HAP-1 (cell line): ENCODE data around the gene PPP1R12A.
"Not testable (repeated sequence)": the region's sequence is repeated elsewhere in the genome, so short reads cannot be mapped to it uniquely, and the experiment has no call there.

Experiments
- DNase-seq, 2 experiments: peaks; one replicate each; pipeline ENCODE4 v3.0.0-alpha.2; 2016 to 2020; ENCODE audit warnings: low spot score in 2 of 2
- H3K27me3 ChIP-seq: fragments of 250-450 bp; sonication (Bioruptor Pico); 2 replicates; pipeline ENCODE4 v1.5.1; 2020; ENCODE audit warnings: low read depth, mild to moderate bottlenecking, moderate library complexity
- H3K36me3 ChIP-seq: fragments of 250-450 bp; sonication (Bioruptor Pico); replicated peaks from 2 replicates; pipeline ENCODE4 v1.5.1; 2020; ENCODE audit warnings: mild to moderate bottlenecking
- H3K4me1 ChIP-seq: fragments of 250-450 bp; sonication (Bioruptor Pico); 2 replicates; pipeline ENCODE4 v1.5.1; 2020; ENCODE audit warnings: mild to moderate bottlenecking
- H3K4me3 ChIP-seq: fragments of 250-450 bp; sonication (Bioruptor Pico); 2 replicates; pipeline ENCODE4 v1.5.1; 2020; ENCODE audit warnings: mild to moderate bottlenecking, moderate library complexity
- H3K9me3 ChIP-seq: fragments of 250-450 bp; sonication (Bioruptor Pico); 2 replicates; pipeline ENCODE4 v1.5.1; 2020; ENCODE audit warnings: mild to moderate bottlenecking, moderate library complexity
- in situ Hi-C: fragments of 300-500 bp; cut with MboI; formaldehyde crosslinking; loops from 3 replicates; pipeline ENCODE4 v1.14.3; 2020; ENCODE audit warnings: low sequenced_read_pairs, inconsistent platforms, mixed read lengths

Gene PPP1R12A

DNA sequence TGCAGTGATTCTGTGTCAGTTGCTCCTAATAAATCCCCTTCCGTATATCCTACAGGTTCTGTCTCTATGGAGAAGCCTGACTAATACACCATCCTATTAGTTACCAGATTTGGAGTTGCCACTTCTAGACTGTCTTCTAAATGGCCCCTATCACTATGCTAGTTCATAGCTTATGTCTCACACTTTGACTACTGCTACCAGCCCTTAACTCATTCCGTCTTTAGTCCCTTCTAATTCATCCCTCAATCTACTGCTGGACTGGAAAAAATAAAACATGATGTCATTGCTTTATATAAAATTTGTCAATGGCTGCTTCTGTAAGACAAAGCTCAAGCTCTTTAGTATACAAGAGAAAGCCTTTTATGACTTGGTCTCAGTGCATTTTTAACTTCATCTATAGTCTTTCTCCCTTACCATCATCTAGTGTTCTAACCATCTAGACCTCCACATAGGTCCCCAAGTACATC lies 99.5 kb downstream of the PPP1R12A start:
- Histone ChIP-seq H3K4me1 (no peaks in the 10 kb centered on the region), H3K27me3 (no peaks in the 10 kb centered on the region), H3K36me3 (peaks cover 7% of the 10 kb centered on the region; the same call in 1 of the 2 replicates), H3K9me3 (peaks cover 8% of the 10 kb centered on the region), H3K4me3 (no peak overlapping the region)
- in situ Hi-C loops: no loop called here
- DNase-seq: no peak

DNA sequence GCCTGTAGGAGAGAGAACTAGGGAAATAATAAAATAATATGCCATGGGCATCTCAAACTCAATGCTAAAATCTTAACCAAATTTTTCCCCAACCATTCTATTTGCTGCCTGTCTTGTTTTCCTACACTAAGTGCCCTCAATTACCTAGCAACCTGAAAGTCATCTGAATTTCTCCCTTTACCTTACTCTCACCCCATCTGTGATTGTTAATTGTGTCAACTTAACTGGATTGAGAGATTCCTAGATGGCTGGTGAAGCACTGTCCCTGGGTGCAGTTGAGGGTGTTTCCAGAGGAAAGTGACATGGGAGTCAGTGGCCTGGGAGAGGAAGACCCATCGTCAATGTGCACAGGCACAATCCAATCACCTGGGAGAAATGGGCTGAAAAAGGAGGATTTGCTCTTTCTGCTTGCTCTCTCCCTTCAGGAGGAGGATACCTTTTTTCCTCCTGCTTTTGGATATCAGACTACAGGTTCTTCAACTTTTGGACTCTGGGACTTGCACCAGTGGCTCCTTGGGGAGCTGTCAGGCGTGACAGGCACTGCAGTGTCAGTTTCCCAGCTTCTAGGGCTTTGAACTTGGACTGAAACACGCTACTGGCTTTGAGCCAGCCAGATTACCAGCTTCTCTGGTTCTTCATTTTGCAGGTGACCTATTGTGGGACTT lies 100.1 kb downstream of the PPP1R12A start:
- peaks cover 5% of the 10 kb centered on the region; the same call in 1 of the 2 replicates for H3K36me3 ChIP-seq
- in situ Hi-C loops: no loop called here
- H3K4me3 ChIP-seq: no peak overlapping the region
- H3K9me3 ChIP-seq: peaks cover 8% of the 10 kb centered on the region
- no peak for DNase-seq
- no peaks in the 10 kb centered on the region for H3K27me3 ChIP-seq
- no peaks in the 10 kb centered on the region for H3K4me1 ChIP-seq

GRCh38 chr12:79830440-79830839 lies 104.5 kb downstream of the PPP1R12A start:
- in situ Hi-C loops: no loop called here
- DNase-seq: no peak
- H3K4me1 ChIP-seq: peaks cover 6% of the 10 kb centered on the region

DNA sequence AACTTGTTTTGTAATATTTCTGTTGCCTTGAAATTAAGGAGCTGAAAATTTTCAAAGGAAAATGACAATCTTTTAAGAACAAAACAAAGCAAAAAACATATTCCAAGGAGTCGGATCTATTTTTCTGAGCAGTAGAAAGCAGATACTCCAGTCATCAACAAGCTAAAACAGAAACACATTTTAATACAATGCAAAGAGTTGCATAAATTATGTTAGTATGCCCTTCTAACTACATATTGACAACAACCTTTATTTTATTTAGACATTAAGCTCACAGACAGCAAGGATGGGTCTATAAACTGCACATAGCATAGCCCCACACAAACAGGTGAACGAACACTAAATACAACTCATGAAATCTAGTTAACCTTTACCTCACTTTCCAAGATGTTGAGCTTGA lies 106.0 kb downstream of the PPP1R12A start:
- DNase-seq: no peak
- in situ Hi-C loops: no loop called here
- H3K4me3 ChIP-seq: no peak overlapping the region
- H3K9me3 ChIP-seq: no peaks in the 10 kb centered on the region
- H3K27me3 ChIP-seq: no peaks in the 10 kb centered on the region
- H3K4me1 ChIP-seq: peaks cover 6% of the 10 kb centered on the region
- H3K36me3 ChIP-seq: peaks cover 5% of the 10 kb centered on the region; the same call in 1 of the 2 replicates

More at GRCh38 chr12:79830440-79830839, 104.5 kb downstream of the PPP1R12A start:
- peaks cover 5% of the 10 kb centered on the region; the same call in 1 of the 2 replicates for H3K36me3 ChIP-seq
- no peak overlapping the region for H3K4me3 ChIP-seq
- H3K27me3 ChIP-seq: no peaks in the 10 kb centered on the region
- H3K9me3 ChIP-seq: no peaks in the 10 kb centered on the region

DNA sequence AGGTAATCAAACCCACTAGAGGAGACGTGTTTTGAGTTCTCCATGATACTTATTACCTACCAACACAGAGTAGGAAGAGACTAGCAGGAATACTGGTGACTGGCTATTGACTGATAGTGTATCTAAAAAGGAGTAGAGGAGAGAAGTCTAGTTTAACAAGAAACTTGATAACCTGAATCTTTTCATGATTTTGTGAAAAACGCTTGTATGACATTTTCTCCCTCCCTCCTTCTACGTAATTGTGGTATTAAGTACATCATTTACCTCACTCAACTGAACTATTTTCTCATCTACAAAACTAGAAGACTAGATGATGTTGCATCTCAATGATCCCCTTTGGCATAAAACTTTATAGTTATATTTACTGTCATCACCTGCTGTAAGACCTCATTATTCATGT lies 107.4 kb downstream of the PPP1R12A start:
- DNase-seq: no peak
- no peaks in the 10 kb centered on the region for H3K27me3 ChIP-seq
- no peaks in the 10 kb centered on the region for H3K9me3 ChIP-seq
- peaks cover 5% of the 10 kb centered on the region; the same call in 1 of the 2 replicates for H3K36me3 ChIP-seq
- no peak overlapping the region for H3K4me3 ChIP-seq
- peaks cover 6% of the 10 kb centered on the region for H3K4me1 ChIP-seq
- in situ Hi-C loops: no loop called here

DNA sequence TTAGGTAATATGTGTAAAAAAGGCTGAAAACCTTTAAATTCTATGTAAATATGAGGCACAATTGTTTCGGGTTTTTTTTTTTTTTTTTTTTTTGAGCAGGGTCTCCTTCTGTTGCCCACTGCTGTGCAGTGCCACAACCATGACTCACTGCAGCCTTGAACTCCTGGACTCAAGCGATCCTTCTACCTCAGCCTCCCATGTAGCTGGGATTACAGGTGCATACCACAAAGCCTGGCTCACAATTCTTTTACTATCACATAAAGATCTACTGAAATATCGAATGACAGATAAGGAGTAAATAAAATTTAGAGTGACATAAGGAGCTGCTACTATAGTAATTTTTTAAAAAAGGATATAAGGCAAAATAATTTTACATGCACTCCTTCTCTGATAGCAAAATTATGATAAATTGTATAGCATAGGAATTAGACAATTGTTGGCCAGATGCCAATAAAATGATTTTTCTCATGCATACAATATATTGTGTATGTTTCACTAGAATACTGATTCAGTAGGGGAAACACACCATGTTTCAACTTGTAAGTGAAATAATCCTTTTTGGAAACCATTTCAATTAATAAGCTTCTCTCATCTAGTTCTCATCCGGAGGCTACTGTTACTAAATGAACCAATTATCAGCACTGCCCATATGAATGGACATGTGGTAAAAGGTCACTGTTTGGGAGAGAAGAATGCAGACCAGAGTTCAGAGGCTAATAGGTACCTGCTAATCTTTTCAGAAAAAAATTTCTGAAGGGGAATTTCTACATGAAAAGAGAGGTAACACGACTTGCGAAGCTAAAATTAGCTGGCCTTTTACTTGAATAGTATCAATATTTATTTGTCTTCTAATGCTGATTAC lies 108.4 kb downstream of the PPP1R12A start:
- peaks cover 8% of the 10 kb centered on the region; the same call in 1 of the 2 replicates for H3K36me3 ChIP-seq
- H3K27me3 ChIP-seq: no peaks in the 10 kb centered on the region
- H3K4me3 ChIP-seq: no peak overlapping the region
- in situ Hi-C loops: no loop called here
- DNase-seq: no peak
- peaks cover 6% of the 10 kb centered on the region for H3K4me1 ChIP-seq
- no peaks in the 10 kb centered on the region for H3K9me3 ChIP-seq

DNA sequence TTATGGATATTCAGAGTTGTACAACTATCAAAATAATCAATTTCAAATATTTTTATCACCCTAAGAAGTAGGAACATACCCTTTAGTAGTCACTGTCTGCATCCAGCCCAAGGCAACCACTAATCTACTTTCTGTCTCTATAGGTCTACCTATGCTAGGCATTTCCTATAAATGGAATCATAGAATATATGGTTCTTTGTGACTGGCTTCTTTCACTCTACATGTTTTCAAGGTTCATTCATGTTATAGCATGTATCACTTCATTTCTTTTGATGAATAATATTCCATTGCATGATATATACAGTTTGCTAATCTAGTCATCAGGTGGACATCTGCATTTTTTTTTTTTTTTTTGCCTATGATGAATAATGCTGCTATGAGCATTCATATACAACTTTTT lies 112.4 kb downstream of the PPP1R12A start:
- no peak for DNase-seq
- no peak overlapping the region for H3K4me3 ChIP-seq
- in situ Hi-C loops: no loop called here
- peaks cover 6% of the 10 kb centered on the region for H3K4me1 ChIP-seq
- H3K27me3 ChIP-seq: no peaks in the 10 kb centered on the region
- no peaks in the 10 kb centered on the region for H3K9me3 ChIP-seq
- peaks cover 9% of the 10 kb centered on the region; the same call in 1 of the 2 replicates for H3K36me3 ChIP-seq

DNA sequence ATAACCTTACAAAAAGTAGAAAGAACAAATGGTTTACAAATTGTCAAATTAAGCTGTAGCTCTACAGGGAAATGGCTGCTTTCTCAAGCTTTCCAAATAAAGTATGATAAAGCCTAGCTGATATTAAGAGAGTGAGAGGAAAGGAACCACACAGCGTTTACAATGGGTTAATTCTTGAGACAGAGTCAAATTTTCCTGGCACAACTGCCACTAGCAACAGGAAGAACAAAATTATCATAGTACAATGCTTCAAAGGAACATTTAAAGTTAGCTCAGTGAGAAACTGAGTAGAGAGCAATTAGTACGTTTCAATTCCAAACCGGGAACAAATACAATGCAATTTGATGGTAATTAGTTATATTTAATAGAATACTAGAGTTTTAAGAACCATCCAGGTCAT lies 116.0 kb downstream of the PPP1R12A start:
- peaks cover 9% of the 10 kb centered on the region; the same call in 1 of the 2 replicates for H3K36me3 ChIP-seq
- in situ Hi-C loops: no loop called here

GRCh38 chr12:79784366-79785065 lies 150.4 kb downstream of the PPP1R12A start:
- H3K4me3 ChIP-seq, H3K27me3 ChIP-seq, in situ Hi-C loops, H3K9me3 ChIP-seq: not testable (repeated sequence)
- peak; percentile 51 to 68 for DNase-seq
- Histone ChIP-seq H3K36me3 (peaks cover 12% of the 10 kb centered on the region), H3K4me1 (peaks cover 24% of the 10 kb centered on the region)

More for the DNA sequence above, 116.0 kb downstream of the PPP1R12A start:
- no peak for DNase-seq
- no peak overlapping the region for H3K4me3 ChIP-seq
- H3K9me3 ChIP-seq: no peaks in the 10 kb centered on the region
- no peaks in the 10 kb centered on the region for H3K4me1 ChIP-seq
- H3K27me3 ChIP-seq: no peaks in the 10 kb centered on the region

DNA sequence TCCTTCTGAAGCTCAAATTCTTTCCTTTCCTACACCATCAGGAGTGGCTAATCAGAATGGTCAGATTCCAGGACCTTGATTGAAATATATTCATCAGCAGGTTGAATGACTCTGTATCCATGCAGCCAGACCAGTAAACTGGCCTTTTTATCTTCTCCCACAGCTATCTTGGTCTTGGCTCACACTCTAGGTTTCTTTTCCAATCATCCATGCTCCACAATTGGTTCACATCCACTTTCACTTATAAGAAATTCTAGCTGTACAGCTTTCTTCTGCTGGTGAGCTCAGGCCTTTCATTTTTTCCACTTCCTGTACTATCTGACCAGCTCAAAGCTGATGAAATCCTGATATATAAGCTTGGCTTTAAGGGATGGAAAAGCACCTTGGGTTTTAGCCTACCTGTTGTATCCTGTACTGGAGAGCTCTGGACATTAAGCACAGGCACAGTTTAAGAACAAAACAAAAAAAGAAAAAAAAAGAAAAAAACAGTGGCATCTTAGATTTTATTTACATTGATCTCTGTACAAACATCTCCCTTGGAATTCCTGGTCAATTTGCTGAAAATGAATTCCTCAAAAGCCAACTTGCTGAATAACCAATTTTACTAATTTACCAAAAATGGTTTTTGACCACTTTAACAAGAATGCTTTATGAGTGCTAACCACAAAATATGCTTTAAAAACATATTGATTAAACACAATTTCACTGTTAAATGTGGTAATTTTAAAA lies 152.6 kb downstream of the PPP1R12A start:
- no peak overlapping the region for H3K4me3 ChIP-seq
- in situ Hi-C loops: no loop called here
- H3K4me1 ChIP-seq: peaks cover 24% of the 10 kb centered on the region
- H3K36me3 ChIP-seq: peaks cover 4% of the 10 kb centered on the region; the same call in 1 of the 2 replicates
- DNase-seq: no peak
- no peaks in the 10 kb centered on the region for H3K9me3 ChIP-seq
- no peaks in the 10 kb centered on the region for H3K27me3 ChIP-seq

- in situ Hi-C loops: no loop called here
- H3K36me3 ChIP-seq: no peaks in the 10 kb centered on the region
- H3K27me3 ChIP-seq: no peaks in the 10 kb centered on the region
- no peak for DNase-seq
- no peak overlapping the region for H3K4me3 ChIP-seq
- no peaks in the 10 kb centered on the region for H3K9me3 ChIP-seq
- H3K4me1 ChIP-seq: peaks cover 2% of the 10 kb centered on the region; the same call in 1 of the 2 replicates
Measured at GRCh38 chr12:79778802-79779448, 156.0 kb downstream of the PPP1R12A start.

DNA sequence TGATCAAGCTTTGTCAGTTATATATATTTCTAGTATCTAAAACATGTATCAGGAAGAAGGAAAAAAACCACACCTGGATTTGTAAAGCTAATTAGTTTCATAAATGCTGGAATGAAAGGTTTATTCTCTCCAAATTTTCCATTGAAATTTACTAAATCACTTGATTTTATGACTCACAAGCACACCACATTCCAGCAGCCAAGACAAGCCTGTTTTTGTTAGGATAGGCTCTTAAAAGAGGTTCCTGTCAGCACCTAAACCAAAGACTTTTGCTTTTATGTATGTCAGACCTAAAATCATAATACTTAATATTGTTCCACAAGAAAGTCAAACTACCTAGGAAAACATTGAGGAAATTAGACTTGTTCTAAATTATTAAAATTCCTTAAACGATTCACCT lies 158.8 kb downstream of the PPP1R12A start:
- Histone ChIP-seq H3K4me3 (no peak overlapping the region), H3K4me1 (no peaks in the 10 kb centered on the region), H3K27me3 (no peaks in the 10 kb centered on the region), H3K36me3 (no peaks in the 10 kb centered on the region), H3K9me3 (no peaks in the 10 kb centered on the region)
- no peak for DNase-seq
- in situ Hi-C loops: no loop called here
